HG03442 (cell line): Measurements from ENCODE around the gene LRRC31.

Experiments
- ATAC-seq: cut with Tn5 transposase; IDR thresholded peaks from one replicate; pipeline ENCODE4 v1.9.1; 2021; ENCODE audit warnings: mild to moderate bottlenecking, moderate library complexity; ENCODE audit not compliant: unreplicated experiment

The LRRC31 gene

DNA sequence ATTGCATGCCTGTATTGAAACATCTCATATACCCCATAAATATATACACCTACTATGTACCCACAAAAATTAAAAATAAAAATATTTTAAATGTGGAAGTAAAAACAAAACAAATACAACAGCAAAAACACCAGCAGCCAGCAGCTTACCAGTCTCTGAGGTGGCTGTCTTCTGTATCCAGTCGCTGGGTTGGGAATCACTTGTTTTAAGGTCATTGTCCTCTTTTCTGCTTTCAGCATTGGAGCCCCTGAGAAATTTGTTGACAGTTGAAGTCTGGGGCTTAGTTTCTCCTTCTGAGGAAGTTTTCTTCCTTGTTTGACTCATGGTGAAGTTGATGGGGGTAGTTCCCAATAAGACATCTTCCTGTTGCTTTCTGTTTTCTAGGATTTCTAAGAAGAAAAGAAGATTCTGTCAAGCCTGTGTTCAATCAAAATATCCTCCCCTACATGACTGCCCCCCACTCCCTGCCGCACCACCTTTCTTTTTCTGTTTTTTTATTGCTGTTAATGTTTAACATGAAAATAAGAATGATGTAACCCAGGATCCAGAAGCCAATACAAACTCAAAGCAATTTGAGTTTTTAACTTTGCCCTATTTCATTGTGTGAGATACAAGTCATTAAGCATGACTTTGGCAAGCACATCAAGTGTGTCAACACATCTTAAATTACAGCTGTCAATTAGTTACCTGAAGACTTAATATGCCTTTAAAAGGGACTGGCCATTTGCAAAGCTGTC, at the start of gene LRRC31:
Gene LRRC31, minus strand, starts transcription at position 452 of the 737 bp plus-strand sequence. Its CDS starts 128 bp downstream, at position 324.
- ATAC-seq = no peak

GRCh38 chr3:169914321-169914720, 44.6 kb upstream of the LRRC31 start:
- ATAC-seq = no peak

DNA sequence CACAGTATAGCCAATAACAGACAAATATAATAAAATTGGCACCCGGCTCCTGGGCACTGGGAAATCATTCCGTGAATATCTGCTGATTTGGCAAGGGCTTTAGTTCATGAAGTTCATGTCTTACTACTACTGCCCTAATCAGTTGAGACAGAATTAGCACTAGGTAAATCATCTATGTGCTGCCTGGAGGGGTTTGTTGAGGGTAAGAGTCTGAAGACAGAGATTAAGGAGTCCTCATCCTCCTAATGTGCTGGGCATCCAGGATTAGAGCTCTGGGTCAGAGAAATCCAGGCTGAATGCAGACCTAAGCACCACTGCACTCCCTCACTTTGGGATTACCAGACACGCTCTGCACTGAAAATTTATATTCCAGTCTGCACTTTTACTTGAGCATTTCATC, 43.6 kb upstream of the LRRC31 start:
- no peak for ATAC-seq

GRCh38 chr3:169911272-169911671, 41.5 kb upstream of the LRRC31 start, which contains the start of gene SAMD7:
SAMD7 (plus strand) TSS chr3:169911572; CDS start chr3:169919499, 7,927 bp downstream.
- ATAC-seq = no peak

DNA sequence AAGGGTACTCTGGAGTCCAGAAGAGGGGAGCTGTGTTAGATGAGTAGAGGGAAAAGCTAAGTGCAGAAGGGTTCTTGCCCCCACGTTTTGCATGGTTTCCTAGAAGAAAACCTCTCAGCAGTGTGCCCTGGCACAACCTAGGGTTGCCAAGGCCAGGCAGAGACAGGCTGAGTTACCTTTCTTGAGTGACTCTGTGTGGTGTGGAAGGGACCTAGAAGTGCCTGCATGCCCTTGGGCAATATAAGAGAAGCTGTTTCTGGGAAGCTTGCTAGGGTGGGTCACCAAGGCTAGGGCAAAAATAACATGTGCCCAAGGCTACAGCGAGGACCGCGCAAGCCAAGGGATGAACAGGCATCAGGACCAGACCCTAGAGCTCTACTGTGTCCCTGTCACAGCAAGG, 38.2 kb upstream of the LRRC31 start:
- ATAC-seq = no peak

DNA sequence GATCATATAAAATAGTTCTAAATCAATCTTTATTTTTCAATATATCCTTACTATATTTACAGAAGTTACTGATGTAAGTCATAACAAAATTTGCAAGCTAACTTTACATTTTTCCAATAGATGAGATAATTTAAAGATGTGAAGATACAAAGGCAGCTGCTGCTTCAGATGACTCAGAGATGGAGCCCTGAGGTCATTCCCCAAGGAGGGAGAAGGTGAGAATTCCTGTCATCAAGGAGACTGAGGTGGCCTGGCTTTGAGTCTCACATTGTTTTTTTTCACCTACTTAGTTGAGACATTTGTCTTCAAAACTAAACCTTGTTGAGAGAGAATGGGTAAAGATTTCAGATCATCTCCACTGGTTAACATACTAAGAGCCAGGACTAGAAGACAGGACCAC, 37.7 kb upstream of the LRRC31 start:
- no peak for ATAC-seq

GRCh38 chr3:169905404-169905803, 35.7 kb upstream of the LRRC31 start:
- no peak for ATAC-seq

DNA sequence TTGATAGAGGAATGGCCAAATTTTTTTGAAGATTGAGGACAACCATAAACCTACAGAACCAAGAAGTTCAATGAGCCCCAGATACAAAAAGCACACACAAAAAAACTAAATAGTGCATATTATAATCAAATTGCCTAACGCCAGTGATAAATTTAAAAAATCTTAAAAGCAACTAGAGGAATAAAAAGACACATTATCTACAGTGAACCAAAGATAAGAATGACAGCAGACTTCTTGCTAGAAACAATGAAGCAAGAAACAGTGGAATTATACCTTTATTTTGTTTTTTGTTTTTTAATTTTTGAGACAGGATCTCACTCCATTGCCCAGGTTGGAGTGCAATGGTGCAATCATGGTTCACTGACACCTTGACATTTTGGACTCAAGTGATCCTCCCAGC, 31.7 kb upstream of the LRRC31 start:
- ATAC-seq = no peak

DNA sequence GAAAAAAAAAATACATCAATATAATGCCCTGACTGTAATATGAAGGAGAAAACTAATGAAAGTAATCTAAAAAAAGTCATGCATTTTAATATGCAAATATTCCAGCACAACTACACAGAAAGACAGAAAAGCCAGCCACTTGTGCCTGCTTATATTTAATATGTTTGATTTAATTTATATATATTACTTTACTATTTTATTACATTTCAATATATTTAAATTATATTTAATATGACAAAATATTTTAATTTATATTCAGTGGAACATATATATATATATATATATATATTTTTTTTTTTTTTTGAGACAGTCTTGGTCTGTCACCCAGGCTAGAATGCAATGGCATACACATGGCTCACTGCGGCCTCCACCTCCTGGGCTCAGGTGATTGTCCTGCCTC, 27.5 kb upstream of the LRRC31 start:
- no peak for ATAC-seq

DNA sequence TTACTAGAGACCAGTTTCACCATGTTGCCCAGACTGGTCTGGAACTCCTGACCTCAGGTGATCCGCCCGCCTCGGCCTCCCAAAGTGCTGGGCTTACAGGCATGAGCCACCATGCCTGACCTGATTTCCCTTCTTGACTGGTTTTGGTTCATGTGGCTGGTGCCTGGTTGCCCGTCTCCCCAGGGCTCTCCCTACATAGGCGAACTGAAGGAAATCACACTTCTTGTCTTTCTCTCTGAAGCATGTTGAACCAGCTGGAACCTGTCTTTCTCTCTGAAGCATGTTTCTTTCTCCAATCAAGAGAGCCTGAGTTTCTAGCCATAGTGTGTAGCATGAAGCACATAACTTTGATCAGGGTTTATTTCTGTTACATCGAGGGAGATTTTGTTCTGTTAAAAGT, 25.3 kb upstream of the LRRC31 start:
- ATAC-seq = no peak

DNA sequence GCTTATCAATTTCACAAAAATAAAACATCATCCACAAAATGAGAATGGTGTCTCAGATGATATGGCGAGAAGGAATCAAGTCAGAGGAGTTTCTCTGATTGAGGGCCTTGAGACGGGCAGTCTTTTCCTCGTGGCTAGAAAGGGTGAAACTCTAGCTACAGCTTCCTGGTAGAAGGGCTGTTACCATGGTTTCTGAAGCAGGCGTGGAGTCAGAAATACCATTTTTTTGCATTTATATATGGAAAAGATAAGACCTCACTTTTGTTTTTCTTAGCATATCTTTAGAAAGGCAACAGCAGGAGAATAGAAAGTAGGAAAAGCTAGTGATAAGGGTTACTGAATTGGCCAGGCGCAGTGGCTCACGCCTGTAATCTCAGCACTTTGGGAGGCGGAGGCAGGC, 24.4 kb upstream of the LRRC31 start:
- ATAC-seq = no peak

DNA sequence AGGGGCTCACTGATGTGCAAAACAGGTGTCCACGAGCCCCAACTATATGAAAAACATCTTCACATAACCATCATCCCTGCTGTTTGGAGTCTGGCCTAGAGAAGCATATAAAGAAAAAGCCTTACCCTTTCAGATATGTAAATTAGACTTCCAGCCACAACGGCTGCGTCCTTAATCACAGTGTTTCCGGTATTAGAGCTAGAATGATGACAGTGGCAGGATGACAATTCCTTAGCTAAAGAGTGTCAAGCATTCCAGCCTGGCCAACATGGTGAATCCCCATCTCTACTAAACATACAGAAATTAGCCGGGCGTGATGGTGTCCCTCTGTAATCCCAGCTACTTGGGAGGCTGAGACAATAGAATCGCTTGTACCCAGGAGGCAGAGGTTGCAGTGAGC, 22.2 kb upstream of the LRRC31 start:
- no peak for ATAC-seq

- no peak for ATAC-seq
Measured at GRCh38 chr3:169886671-169887070, 16.9 kb upstream of the LRRC31 start.

DNA sequence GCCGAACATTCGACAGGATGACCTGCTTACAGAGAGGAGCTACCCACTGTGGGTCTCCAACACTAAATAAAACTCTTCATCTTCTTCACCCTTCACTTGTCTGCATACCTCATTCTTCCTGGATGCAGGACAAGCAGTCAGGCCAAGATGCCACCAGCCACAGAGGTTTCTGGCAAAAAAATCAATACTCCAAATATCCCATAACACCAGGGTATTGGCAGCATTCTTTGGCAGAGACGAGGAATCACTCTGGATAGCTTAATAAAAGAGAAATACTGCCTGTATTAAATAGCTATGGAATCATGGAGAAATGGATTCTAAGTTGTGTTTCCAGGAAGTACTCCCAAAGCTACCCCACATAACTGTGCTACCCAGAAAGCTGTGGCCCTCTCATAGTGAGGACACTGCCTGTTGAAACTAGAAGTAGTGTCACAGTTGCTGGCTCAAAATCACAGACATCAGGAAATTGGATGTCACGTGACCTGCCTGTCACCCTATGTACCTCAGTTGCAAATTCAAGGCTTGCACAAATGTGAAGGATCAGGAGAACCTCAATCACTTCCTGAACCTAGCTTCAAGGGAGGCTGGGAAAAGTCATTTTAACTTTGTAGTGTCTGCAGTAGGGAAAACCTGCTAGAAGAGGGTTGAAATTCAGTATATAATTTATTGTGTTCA, 11.0 kb upstream of the LRRC31 start:
- no peak for ATAC-seq

- ATAC-seq = no peak
Measured at GRCh38 chr3:169879845-169880575, 10.3 kb upstream of the LRRC31 start.

DNA sequence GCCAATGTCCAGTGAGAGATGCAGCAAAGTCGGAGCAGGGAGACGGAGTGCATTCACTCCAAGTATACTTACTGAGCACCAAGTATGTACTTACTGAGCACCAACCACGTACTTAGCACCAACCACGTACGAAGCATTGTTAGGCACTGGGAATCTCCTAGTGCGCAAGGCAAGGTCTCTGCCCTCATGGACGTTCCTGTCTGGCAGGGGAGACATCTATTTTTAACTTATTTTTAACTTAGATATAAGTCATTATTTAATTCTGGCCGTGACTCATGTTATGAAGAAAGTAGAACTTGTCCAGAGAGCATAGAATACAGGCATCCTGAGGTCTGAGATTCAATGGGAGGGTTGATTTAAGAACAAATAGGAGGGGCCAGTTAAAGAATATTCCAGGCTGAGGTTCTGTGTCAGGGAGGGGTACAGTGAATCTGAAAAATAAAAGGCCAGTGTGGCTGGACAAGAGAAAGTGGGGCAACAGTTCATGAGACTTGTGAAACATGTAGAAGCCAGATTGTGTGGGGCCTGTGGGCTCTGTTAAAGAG, 9.3 kb upstream of the LRRC31 start:
- no peak for ATAC-seq

- no peak for ATAC-seq
Measured at GRCh38 chr3:169871129-169871886, 1.6 kb upstream of the LRRC31 start.

- ATAC-seq = no peak
Measured at GRCh38 chr3:169868369-169868768, 1.4 kb downstream of the LRRC31 start.

GRCh38 chr3:169867584-169868210, 2.0 kb downstream of the LRRC31 start:
- no peak for ATAC-seq

- ATAC-seq = peak; percentile 46
Measured at GRCh38 chr3:169865176-169865767, 4.5 kb downstream of the LRRC31 start.
